ENCODE results near the gene STX1B. TPM values are rescaled to one million over a fixed set of nuclear protein-coding genes. Genes with fewer than 3 reads are reported as not detected.
A peak's percentile ranks its signal among the peaks of the same experiment; 100 is the strongest.

STX1B gene
- total RNA-seq, 1 experiment from 2014 or later = 15.9 TPM

- peaks cover 22% of the 10 kb centered on the region for H3K4me1 Mint-ChIP-seq
- POLR2A ChIA-PET = interaction anchor here (0.7 to 1.6 kb wide), 2 partner anchors 23 to 25 kb away, joined by 3 read pairs; partner anchors contain the start of gene FBXL19
Observed at GRCh38 chr16:30947859-30948666, 62.4 kb downstream of the STX1B start.

GRCh38 chr16:30947541-30947858 is 62.9 kb downstream of the STX1B start:
- no peaks in the 10 kb centered on the region for H3K9me3 Mint-ChIP-seq
- TF ChIP-seq USF1 (CRISPR knock-in tag; IDR thresholded peaks at IDR 0.05) = no peak
- TF ChIP-seq MAX (CRISPR knock-in tag; IDR thresholded peaks at IDR 0.05) = no peak
- TF ChIP-seq TEAD4 (CRISPR knock-in tag; IDR thresholded peaks at IDR 0.05) = no peak
- TF ChIP-seq GRHL2 (CRISPR knock-in tag; IDR thresholded peaks at IDR 0.05; ENCODE audit: insufficient replicate concordance, severe bottlenecking) = no peak
- no peak for TF ChIP-seq EMX1 (CRISPR knock-in tag; IDR thresholded peaks at IDR 0.05)
- peak overlapping the region; percentile 75 for H3K4me3 Mint-ChIP-seq
- no peak for DNase-seq (ENCODE audit: low spot score)
- no peaks in the 10 kb centered on the region for H3K27me3 Mint-ChIP-seq (ENCODE audit: low read depth)
- POLR2A ChIA-PET = interaction anchor here (0.7 to 1.6 kb wide), 2 partner anchors 22 to 24 kb away, joined by 3 read pairs; partner anchors contain the start of gene FBXL19
- peaks cover 25% of the 10 kb centered on the region for H3K36me3 Mint-ChIP-seq
- H3K4me1 Mint-ChIP-seq = peaks cover 27% of the 10 kb centered on the region
- CTCF ChIA-PET = interaction anchor here (0.5 to 2.1 kb wide), 7 partner anchors 12 to 195 kb away, joined by 3 to 12 read pairs (median 3); partner anchors contain the start of gene VKORC1
- ATAC-seq = no peak
- no peak overlapping the region; the same call in 1 of the 2 replicates for H3K27ac Mint-ChIP-seq

More at GRCh38 chr16:30947859-30948666, 62.4 kb downstream of the STX1B start:
- Mint-ChIP-seq H3K27ac (peak overlapping the region; percentile 93), H3K27me3 (ENCODE audit: low read depth) (no peaks in the 10 kb centered on the region), H3K36me3 (peaks cover 20% of the 10 kb centered on the region), H3K9me3 (no peaks in the 10 kb centered on the region), H3K4me3 (peak overlapping the region; percentile 76)
- CTCF ChIA-PET = interaction anchor here (1.1 to 2.1 kb wide), 6 partner anchors 13 to 194 kb away, joined by 3 to 12 read pairs (median 4); no protein-coding TSS in a partner anchor
- DNase-seq (ENCODE audit: low spot score) = peak; percentile 99
- peak; percentile 88 for ATAC-seq
- peak; percentile 79 for TF ChIP-seq NFYB (CRISPR knock-in tag; conservative IDR thresholded peaks at IDR 0.05; ENCODE audit: low read depth)
- no peak for TF ChIP-seq RELA (CRISPR knock-in tag; IDR thresholded peaks at IDR 0.05; ENCODE audit: borderline replicate concordance)
- 0 out of 2 replicates have a peak, but pooled peaks have one; percentile 7 for TF ChIP-seq USF1 (CRISPR knock-in tag; IDR thresholded peaks at IDR 0.05)
- TF ChIP-seq SP1 (CRISPR knock-in tag; conservative IDR thresholded peaks at IDR 0.05) = peak; percentile 86
- 0 out of 2 replicates have a peak, but pooled peaks have one; percentile 9 for TF ChIP-seq HMGA2 (CRISPR knock-in tag; IDR thresholded peaks at IDR 0.05)
- peak; percentile 36; the same call in 1 of the 2 replicates for TF ChIP-seq ARID4B (CRISPR knock-in tag; IDR thresholded peaks at IDR 0.05; ENCODE audit: borderline replicate concordance)
- no peak for TF ChIP-seq ZNF232 (CRISPR knock-in tag; IDR thresholded peaks at IDR 0.05)

- POLR2A ChIA-PET = interaction anchor here (1.6 kb wide), 1 partner anchor 23 kb away, joined by 3 read pairs; the partner anchor contains the start of gene FBXL19
- Mint-ChIP-seq H3K9me3 (no peaks in the 10 kb centered on the region), H3K4me3 (peak overlapping the region; percentile 43), H3K4me1 (peaks cover 29% of the 10 kb centered on the region), H3K27me3 (ENCODE audit: low read depth) (no peaks in the 10 kb centered on the region), H3K27ac (peak overlapping the region; percentile 78), H3K36me3 (peaks cover 28% of the 10 kb centered on the region)
- CTCF ChIA-PET = interaction anchor here (0.5 to 2.1 kb wide), 7 partner anchors 11 to 195 kb away, joined by 3 to 12 read pairs (median 3); partner anchors contain the start of gene VKORC1
- no peak for DNase-seq (ENCODE audit: low spot score)
- ATAC-seq = no peak
- TF ChIP-seq ESRRA (CRISPR knock-in tag; IDR thresholded peaks at IDR 0.05; ENCODE audit: borderline replicate concordance) = 0 out of 2 replicates have a peak, but pooled peaks have one; percentile 23
- no peak for TF ChIP-seq ATF1 (CRISPR knock-in tag; IDR thresholded peaks at IDR 0.05)
Observed at GRCh38 chr16:30946671-30947540, 63.5 kb downstream of the STX1B start.

Data from WTC11 (cell line).